ENCODE results near the gene AAK1.

Gene AAK1

DNA sequence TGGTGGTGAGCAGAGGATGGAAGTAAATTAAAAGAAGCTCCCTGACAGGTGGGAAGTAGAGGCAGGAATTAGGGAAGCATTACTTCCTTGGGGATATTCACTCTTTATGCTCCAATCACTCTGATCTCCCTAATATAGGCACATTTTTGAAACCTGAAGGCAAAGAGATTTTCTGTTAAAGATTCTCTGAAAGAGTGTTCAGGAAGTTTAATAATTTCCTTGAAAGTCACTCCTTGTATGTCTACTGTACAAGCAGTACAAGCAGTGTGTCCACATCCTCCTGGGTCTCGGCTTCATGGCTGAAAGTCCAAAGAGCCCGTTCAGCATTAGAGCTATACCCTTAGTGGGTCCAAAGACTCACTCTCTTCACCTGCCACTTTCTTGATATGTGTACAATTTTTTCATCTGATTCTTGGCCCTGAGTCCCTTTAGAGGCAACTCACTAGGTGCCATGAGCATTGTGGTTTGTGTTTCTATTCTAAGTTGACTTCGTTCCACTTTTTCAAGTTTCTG lies 60.2 kb downstream of the AAK1 start:
- no peak overlapping the region for H3K4me3 ChIP-seq (ENCODE audit: low read depth, low read length)
- DNase-seq (ENCODE audit: low read depth): no peak
- TF ChIP-seq, protein P1, sequence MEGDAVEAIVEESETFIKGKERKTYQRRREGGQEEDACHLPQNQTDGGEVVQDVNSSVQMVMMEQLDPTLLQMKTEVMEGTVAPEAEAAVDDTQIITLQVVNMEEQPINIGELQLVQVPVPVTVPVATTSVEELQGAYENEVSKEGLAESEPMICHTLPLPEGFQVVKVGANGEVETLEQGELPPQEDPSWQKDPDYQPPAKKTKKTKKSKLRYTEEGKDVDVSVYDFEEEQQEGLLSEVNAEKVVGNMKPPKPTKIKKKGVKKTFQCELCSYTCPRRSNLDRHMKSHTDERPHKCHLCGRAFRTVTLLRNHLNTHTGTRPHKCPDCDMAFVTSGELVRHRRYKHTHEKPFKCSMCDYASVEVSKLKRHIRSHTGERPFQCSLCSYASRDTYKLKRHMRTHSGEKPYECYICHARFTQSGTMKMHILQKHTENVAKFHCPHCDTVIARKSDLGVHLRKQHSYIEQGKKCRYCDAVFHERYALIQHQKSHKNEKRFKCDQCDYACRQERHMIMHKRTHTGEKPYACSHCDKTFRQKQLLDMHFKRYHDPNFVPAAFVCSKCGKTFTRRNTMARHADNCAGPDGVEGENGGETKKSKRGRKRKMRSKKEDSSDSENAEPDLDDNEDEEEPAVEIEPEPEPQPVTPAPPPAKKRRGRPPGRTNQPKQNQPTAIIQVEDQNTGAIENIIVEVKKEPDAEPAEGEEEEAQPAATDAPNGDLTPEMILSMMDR (IDR thresholded peaks at IDR 0.05; ENCODE audit: control insufficient read depth, extremely low read depth, insufficient read depth): no peak

DNA sequence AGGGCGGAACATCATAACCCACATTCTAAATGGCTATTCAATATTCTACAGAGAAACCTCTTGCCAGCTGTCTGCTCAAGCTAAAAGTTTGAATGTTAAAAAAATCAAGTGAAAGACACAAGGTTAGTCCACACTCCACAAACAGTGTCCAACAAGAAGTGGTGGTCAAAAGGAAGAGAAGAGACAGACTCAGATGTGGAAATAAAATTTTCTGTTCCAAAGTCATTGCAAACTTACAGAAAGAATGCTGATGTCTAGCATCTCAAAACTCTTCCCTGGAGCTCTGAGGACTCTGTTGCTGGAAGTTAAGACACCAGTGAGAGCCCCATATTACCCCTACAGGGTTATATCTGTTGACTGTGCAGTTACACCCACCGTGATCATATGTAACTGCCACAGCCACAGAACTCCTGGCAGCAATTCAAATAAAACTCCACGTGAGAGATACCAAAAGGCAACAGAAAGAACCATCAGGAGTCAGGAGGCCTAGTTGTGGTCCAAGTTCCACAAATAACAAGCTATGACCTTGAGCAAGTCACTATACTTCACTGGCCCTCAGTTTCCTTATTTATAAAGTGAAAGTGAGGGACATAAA lies 60.9 kb downstream of the AAK1 start:
- H3K4me3 ChIP-seq (ENCODE audit: low read depth, low read length): no peak overlapping the region
- TF ChIP-seq, protein P1 (IDR thresholded peaks at IDR 0.05; ENCODE audit: control insufficient read depth, extremely low read depth, insufficient read depth): no peak
- no peak for DNase-seq (ENCODE audit: low read depth)

DNA sequence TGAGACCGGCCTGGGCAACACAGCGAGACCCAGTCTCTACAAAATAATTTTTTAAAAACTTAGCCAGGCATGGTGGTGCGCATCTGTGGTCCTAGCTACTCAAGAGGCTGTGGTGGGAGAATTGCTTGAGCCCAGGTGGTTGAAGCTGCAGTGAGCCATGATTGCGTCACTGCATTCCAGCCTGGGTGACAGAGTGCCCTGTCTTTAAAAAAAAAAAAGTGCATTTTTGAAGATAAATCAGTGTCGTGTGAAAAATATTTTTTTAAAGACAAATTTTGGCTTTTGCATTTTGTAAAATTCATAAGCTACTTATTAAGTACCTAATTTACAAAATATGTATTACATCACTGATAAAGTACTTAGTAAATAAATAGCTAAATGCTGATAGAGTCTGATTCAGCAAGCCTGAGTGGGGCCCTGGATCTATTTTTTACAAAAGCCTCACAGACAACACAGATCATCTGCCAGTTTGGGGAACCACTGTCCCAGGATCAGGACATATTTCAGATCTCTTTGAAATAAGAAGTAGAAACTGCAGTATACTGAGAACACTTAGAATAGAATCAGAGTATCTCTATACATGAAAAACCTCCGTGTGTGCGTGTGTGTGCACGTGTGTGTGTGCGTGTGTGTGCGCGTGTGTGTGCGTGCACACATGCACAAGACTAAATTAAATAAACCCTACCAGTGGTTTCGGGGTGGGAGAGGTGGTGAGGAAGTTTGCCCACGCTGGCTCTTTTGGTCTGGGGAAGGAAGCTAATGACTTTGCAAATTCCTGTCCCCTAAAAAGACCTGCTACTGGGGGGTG lies 61.6 kb downstream of the AAK1 start:
- TF ChIP-seq, protein P1 (IDR thresholded peaks at IDR 0.05; ENCODE audit: control insufficient read depth, extremely low read depth, insufficient read depth): no peak
- no peak for DNase-seq (ENCODE audit: low read depth)
- no peak overlapping the region for H3K4me3 ChIP-seq (ENCODE audit: low read depth, low read length)

DNA sequence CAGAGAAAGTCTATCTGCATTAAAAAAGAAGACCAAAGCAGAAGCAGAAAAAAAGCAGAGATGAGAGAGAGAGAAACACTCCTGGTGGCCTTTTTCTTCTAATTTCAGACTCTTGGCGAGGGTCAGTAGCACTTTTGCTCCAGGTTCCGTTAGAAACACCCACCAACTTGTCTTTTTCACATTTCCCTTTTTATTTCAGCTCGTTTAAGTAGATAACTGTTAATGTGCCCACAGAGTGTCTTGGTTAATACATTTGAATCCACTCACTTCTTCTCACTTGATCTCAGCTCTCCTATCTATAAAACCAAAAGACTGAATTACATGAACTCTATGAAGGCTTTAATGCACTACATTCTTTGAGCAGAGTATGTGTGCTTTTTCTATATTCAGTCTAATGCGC lies 63.1 kb downstream of the AAK1 start:
- DNase-seq (ENCODE audit: low read depth): no peak
- H3K4me3 ChIP-seq (ENCODE audit: low read depth, low read length): no peak overlapping the region
- TF ChIP-seq, protein P1 (IDR thresholded peaks at IDR 0.05; ENCODE audit: control insufficient read depth, extremely low read depth, insufficient read depth): no peak

DNA sequence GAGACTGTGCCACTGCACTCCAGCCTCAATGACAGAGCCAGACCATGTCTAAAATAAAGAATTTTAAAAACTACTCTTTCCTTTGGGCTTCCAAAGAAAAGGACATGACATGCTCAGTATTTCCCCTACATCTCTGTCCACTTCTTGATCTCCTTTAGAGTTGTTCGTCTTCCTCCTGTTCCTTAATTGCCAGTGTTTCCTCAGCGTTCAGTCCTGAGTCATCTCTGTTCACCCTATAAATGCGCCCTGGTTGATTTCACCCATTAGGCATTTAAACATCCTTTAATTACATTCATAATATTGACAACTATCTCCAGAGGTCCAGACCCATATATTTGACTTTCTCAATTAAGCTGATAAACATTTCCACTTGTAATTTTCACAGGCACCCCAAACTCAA lies 64.0 kb downstream of the AAK1 start:
- DNase-seq (ENCODE audit: low read depth): no peak
- no peak overlapping the region for H3K4me3 ChIP-seq (ENCODE audit: low read depth, low read length)
- TF ChIP-seq, protein P1 (IDR thresholded peaks at IDR 0.05; ENCODE audit: control insufficient read depth, extremely low read depth, insufficient read depth): no peak

DNA sequence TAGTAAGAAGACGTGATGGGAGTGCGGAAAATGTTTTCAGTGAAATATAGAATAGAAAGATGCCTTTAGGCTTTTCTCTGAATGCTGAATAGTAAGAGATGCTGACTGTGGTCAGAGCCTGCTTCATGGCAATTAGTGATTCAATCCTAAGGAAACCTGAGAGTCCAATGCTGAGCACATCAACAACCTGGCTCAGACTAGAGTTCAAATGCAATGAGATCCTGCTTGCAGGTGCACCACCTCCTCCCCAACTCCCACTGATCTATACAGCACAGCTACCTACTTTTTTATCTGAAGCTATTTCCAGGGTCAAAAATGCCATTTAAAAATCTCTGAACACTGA lies 65.4 kb downstream of the AAK1 start:
- no peak for DNase-seq (ENCODE audit: low read depth)
- TF ChIP-seq, protein P1 (IDR thresholded peaks at IDR 0.05; ENCODE audit: control insufficient read depth, extremely low read depth, insufficient read depth): no peak
- no peak overlapping the region for H3K4me3 ChIP-seq (ENCODE audit: low read depth, low read length)
